GM18508 (cell line): Measurements from ENCODE around the gene CDH4.

Experiments used
- ATAC-seq: cut with Tn5 transposase; IDR thresholded peaks from one replicate; pipeline ENCODE4 v1.9.1; 2021; ENCODE audit warnings: moderate number of reproducible peaks; ENCODE audit not compliant: insufficient read depth, unreplicated experiment

The CDH4 gene

DNA sequence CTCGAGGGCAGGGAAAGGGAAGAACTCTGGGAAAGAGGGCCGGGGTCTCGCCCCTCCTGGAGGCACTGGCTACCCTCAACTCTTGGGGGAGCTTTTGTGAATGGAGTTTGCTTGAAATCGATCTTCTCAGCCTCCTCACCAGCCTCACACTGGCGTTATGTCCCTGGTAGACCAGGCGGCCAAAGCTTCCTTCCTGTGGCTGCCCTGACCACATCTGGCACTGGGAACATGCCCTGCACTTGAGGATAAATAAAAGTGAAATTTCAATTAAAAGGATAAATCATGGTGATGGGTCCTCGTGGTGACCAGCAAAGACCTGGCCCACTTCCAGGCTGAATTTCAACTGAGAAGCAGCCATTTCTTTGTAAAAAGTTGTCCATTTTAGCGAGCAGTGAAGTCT, 578.9 kb downstream of the CDH4 start:
- ATAC-seq = no peak

GRCh38 chr20:61832181-61832580, 580.1 kb downstream of the CDH4 start:
- ATAC-seq = no peak

DNA sequence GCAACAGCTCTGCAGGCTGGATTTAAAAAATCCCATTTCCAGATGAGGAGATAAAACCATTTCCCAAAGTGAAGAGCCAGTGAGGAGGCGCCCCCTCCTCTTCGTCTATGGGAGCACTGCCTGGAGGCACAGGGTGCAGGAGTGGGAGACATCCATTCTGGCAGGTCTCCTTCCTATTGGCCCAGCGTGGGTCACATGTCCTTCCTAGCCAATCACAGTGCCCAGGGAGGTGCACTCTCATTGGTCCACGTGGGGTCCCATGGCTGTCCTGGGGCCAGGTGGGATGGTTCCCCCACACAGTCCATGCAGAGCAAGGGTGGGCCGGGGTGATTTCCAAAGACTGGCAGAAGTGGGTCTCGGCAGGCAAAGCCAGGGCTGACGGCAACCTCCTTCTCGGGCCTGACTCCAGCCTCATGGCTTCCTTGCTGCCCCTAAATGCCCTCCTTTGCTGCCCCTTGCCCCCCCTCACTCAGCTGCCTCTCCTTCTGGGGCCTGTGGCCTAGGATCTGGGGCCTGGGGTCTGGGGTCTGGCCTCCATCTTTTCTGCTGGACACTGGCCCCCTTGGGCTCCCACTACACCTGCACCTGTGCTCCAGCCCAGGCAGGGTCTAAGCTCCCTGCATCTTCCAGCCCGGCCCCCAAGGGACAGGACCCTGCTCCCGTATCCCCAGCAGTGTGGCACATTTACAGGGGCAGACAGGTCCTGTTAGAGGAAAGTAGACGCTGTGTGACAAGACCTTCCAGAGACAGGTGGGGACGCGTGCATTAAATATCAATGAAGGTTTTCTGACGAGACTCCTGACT, 581.9 kb downstream of the CDH4 start:
- no peak for ATAC-seq

GRCh38 chr20:61835301-61835700, 583.2 kb downstream of the CDH4 start:
- ATAC-seq = no peak

GRCh38 chr20:61835791-61836350, 583.8 kb downstream of the CDH4 start:
- no peak for ATAC-seq

DNA sequence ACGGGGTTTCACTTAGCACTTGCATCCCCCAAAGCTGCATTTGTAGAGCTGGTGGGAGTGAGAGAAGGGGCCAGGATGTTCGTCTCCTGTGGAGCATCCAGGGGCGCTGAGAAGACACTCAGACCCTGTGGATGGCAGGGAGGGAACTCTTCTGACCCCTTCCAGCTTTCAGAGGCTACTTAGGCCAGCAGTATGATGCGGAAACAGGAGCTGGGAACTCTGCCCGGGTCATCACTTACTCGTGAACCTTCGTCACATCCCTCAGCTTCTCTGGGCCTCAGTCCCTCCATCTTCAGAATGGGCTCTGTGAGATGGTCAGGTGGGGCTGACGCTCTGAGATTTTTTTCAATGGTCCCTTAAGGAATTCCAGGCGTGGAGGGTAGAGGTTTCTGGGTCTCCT, 585.1 kb downstream of the CDH4 start:
- ATAC-seq = no peak

DNA sequence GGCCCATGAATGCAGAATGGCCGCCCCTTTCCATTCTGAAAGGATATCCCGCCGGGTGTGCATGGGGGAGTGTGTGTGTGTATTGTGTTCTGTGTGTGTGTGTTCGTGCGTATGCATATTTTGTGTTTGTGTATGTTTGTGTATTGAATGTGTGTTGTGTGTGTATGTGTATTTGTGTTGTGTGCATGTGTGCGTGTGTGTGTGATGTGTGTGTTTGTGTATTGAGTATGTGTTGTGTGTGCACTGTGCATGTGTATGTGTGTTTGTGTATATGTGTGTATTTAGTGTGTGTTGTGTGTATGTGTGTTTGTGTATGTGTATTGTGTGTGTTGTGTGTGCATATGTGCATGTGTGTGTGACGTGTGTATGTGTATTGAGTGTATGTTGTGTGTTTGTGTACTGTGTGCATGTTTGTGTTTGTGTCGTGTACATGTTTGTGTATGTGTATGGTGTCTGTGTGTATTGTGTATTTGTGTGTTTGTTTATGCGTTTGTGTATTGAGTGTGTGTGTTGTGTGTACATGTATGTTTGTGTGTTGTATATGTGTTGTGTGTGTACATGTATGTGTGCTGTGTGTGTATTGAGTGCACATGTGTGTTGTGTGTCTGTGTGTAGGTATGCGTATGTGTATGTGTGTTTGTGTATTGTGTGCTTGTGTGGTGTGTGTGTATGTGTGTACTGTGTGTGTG, 587.3 kb downstream of the CDH4 start:
- no peak for ATAC-seq

GRCh38 chr20:61839912-61840778, 588.1 kb downstream of the CDH4 start:
- ATAC-seq = no peak

GRCh38 chr20:61840779-61841455, 588.9 kb downstream of the CDH4 start:
- ATAC-seq = no peak

DNA sequence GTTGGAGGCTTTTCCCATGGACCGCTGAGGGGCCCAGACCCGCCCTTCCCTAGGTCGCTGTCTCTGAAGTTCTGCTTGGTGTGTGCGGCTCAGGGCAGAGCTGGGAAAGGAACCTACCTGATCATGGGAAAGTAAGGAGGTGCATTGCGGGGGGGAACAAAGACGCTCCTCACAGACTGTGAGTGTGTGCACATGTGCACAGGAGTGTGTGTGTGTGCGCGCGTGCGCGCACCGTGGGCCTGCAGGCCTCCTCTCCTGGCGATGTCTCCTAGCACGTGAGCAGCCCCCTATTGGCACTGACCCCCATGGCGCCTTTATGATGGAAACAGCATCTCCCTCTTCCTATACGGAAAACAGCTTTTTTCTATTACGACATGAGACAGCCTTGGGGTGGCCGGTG, 589.5 kb downstream of the CDH4 start:
- ATAC-seq = no peak

DNA sequence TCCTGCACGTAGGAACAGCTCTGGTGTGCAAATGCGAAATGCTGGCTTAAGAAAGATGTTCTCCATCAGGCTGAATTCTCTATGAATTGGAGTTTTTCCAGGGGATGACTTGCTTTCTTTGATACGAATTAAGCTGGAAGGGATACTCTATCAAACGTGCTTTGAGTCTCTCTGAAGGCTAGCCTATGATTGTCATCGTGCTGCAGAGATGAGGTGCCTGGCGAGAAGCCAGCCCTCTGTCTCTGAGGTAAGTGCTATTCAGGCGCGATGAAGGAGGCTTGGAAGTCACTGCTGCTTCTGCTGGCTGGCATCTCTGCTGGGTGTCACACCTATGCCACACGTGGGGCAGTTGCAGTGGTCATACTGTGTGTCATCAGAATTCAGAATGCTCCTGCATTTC, 589.9 kb downstream of the CDH4 start:
- ATAC-seq = no peak

GRCh38 chr20:61844621-61845020, 592.6 kb downstream of the CDH4 start:
- ATAC-seq = no peak

DNA sequence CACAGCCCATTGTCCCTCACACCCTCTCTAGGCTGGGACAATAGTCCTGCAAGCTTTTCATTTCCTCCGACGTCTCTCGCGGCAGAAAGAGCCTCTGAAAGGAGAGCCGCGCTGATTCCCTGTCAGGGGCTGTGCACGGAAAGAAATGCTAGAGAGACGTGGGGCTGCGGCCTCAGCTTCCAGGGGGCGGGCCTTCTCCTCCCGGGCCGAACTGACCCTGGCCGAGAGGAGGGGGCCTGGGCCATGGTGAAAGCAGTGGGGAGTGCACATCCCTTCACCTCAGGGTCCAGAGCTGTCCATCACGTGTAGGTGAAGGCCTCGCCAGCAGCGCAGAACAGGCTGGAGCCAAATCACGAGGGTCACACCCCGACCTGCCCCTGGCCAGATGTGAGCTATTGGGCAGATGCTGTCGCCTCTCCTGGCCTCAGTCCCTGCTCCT, 593.2 kb downstream of the CDH4 start:
- ATAC-seq = no peak

DNA sequence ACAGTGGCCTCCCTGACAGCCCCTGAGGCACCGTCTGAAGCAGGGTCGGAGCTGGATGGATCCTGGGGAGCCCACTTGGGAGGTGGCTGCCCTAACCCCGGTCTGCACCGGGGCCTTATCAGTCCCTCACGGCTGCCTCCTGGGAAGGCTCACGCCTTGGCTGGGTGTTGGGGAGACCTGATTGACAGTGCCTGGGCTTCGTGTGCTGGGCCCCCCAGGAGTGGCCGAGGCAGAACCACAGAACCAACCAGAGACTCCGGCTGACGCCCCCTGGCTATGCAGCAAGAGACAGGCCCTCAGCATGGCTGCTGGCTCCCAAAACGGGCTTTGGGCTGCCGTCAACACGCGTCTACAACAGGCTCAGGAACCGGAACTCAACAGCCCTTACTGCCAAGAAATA, 594.0 kb downstream of the CDH4 start:
- ATAC-seq = no peak

DNA sequence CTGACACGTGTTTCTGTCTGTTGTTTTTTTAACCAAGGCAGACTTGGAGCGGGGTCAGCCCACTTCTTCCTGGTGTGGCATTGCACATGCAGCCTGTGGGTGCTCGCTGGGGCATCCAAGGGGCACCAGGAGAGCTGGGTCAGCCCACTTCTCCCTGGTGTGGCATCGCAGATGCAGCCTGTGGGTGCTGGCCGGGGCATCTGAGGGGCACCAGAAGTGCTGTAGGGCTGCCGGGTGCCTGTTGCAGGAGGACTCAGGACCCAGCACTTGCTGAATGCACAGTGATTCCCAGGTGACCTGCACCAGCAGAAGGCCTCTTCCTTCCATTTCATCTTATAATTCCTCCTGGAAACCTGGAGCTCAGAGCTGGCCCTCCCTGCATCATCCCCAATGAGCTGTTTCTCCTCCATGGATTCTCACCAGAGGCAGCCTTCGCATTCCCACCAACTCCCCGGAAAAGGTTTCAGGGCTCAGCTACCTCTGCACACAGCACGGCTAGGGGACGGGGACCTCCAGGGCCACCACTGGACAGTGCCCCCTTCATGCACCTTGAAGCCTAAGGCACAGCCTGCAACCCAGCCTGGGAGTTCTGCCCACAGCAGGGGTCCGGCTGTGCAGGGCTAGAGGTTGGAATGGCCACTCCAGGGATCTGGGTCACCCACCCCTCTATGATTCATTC, 594.8 kb downstream of the CDH4 start:
- ATAC-seq = no peak

DNA sequence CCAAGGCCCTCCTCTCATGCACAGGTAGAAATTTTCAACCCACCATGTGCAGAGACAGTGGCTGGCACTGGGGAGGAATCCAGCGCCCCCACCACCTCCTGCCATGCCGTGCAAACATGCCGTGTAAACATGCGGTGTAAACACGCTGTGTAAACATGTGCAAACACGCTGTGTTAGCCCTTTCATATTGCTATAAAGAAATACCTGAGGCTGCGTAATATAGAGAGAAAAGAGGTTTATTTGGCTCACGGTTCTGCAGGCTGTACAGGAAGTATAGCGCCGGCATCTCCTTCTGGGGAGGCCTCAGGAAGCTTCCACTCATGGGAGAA, 595.3 kb downstream of the CDH4 start:
- no peak for ATAC-seq

- ATAC-seq = no peak
These were observed 595.9 kb downstream of the CDH4 start for GRCh38 chr20:61847986-61848385.

DNA sequence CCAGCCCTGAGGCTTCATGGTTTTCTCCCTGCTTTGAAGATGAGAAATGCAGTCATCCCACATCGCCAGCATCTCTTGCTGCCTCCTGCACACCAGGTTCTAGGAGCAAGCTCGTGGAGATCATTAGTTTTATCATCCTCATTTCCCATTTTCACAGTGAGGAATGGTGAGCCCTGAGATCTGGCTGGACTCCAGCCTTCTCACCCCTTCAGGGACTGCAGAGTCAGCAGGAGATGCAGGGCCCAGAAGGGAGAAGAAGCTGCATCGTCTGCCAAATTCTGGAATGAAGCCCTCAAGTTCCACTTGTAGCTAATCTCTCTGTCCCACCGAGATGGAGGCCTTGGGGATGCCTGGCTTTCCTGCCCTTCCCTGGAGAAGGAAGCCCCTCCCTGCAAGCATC, 596.8 kb downstream of the CDH4 start:
- ATAC-seq = no peak

GRCh38 chr20:61849376-61849775, 597.3 kb downstream of the CDH4 start:
- no peak for ATAC-seq

GRCh38 chr20:61849822-61850221, 597.8 kb downstream of the CDH4 start:
- no peak for ATAC-seq
